BE2C (cell line): ENCODE results near the gene CFAP46.
"Not testable (repeated sequence)": the region's sequence is repeated elsewhere in the genome, so short reads cannot be mapped to it uniquely, and the experiment has no call there.

Experiments used
- DNase-seq: peaks from one replicate; pipeline ENCODE4 v3.0.0-alpha.2; 2020
- H3K27me3 ChIP-seq: fragments of 250-450 bp; sonication (Bioruptor Pico); 2 replicates; pipeline ENCODE4 v1.5.1; 2020; ENCODE audit warnings: mild to moderate bottlenecking
- H3K36me3 ChIP-seq: fragments of 250-450 bp; sonication (Bioruptor Pico); 2 replicates; pipeline ENCODE4 v1.5.1; 2020; ENCODE audit warnings: mild to moderate bottlenecking
- H3K4me1 ChIP-seq: fragments of 250-450 bp; sonication (Bioruptor Pico); 2 replicates; pipeline ENCODE4 v1.5.1; 2020
- H3K4me3 ChIP-seq: 2 replicates; pipeline ENCODE4 v1.5.1; 2011; ENCODE audit warnings: low read depth, low read length
- H3K9me3 ChIP-seq: fragments of 250-450 bp; sonication (Bioruptor Pico); 2 replicates; pipeline ENCODE4 v1.5.1; 2020
- CTCF ChIP-seq: IDR thresholded peaks from 2 replicates; pipeline ENCODE4 v1.5.1; 2012; ENCODE audit warnings: mild to moderate bottlenecking, low read depth, low read length

CFAP46 gene

GRCh38 chr10:132845041-132845551 is 97.3 kb downstream of the CFAP46 start:
- no peak for TF ChIP-seq CTCF
- no peaks in the 10 kb centered on the region; the same call in 1 of the 2 replicates for H3K9me3 ChIP-seq
- no peaks in the 10 kb centered on the region for H3K36me3 ChIP-seq
- no peak overlapping the region for H3K4me3 ChIP-seq
- DNase-seq: no peak
- H3K4me1 ChIP-seq: no peaks in the 10 kb centered on the region
- H3K27me3 ChIP-seq: peaks cover 36% of the 10 kb centered on the region

- H3K9me3 ChIP-seq: no peaks in the 10 kb centered on the region; the same call in 1 of the 2 replicates
- no peaks in the 10 kb centered on the region for H3K36me3 ChIP-seq
- H3K27me3 ChIP-seq: peaks cover 30% of the 10 kb centered on the region
- H3K4me1 ChIP-seq: no peaks in the 10 kb centered on the region
- no peak for TF ChIP-seq CTCF
- no peak overlapping the region for H3K4me3 ChIP-seq
- DNase-seq: no peak
Measured at GRCh38 chr10:132844069-132844809, 98.1 kb downstream of the CFAP46 start.

GRCh38 chr10:132843276-132843675 is 99.1 kb downstream of the CFAP46 start:
- DNase-seq, H3K4me3 ChIP-seq, H3K4me1 ChIP-seq, H3K36me3 ChIP-seq, H3K9me3 ChIP-seq: not testable (repeated sequence)
- H3K27me3 ChIP-seq: peaks cover 21% of the 10 kb centered on the region

- DNase-seq: no peak
- TF ChIP-seq CTCF: no peak
Measured at GRCh38 chr10:132842397-132842796, 100.0 kb downstream of the CFAP46 start.

GRCh38 chr10:132841615-132841975 is 100.8 kb downstream of the CFAP46 start:
- no peaks in the 10 kb centered on the region for H3K36me3 ChIP-seq
- H3K4me3 ChIP-seq: no peak overlapping the region
- H3K27me3 ChIP-seq: peaks cover 6% of the 10 kb centered on the region; the same call in 1 of the 2 replicates
- TF ChIP-seq CTCF: no peak
- no peaks in the 10 kb centered on the region; the same call in 1 of the 2 replicates for H3K9me3 ChIP-seq
- DNase-seq: no peak
- no peaks in the 10 kb centered on the region for H3K4me1 ChIP-seq

More at GRCh38 chr10:132842397-132842796, 100.0 kb downstream of the CFAP46 start:
- Histone ChIP-seq H3K4me3 (no peak overlapping the region), H3K27me3 (peaks cover 12% of the 10 kb centered on the region), H3K36me3 (no peaks in the 10 kb centered on the region), H3K4me1 (no peaks in the 10 kb centered on the region), H3K9me3 (no peaks in the 10 kb centered on the region; the same call in 1 of the 2 replicates)

GRCh38 chr10:132840698-132841614 is 101.4 kb downstream of the CFAP46 start:
- no peaks in the 10 kb centered on the region; the same call in 1 of the 2 replicates for H3K9me3 ChIP-seq

More at GRCh38 chr10:132840698-132841614, 101.4 kb downstream of the CFAP46 start:
- no peak for TF ChIP-seq CTCF
- peaks cover 11% of the 10 kb centered on the region; the same call in 1 of the 2 replicates for H3K27me3 ChIP-seq
- no peak for DNase-seq
- no peaks in the 10 kb centered on the region for H3K4me1 ChIP-seq
- no peaks in the 10 kb centered on the region for H3K36me3 ChIP-seq
- no peak overlapping the region for H3K4me3 ChIP-seq
